ENCODE results near the gene DAZAP1. TPM values are rescaled to one million over a fixed set of nuclear protein-coding genes. Genes with fewer than 3 reads are reported as not detected.

DAZAP1 gene
- total RNA-seq, 4 donors from 2014 or later, result 1.2 to 102 (median 23.8) TPM

DNA sequence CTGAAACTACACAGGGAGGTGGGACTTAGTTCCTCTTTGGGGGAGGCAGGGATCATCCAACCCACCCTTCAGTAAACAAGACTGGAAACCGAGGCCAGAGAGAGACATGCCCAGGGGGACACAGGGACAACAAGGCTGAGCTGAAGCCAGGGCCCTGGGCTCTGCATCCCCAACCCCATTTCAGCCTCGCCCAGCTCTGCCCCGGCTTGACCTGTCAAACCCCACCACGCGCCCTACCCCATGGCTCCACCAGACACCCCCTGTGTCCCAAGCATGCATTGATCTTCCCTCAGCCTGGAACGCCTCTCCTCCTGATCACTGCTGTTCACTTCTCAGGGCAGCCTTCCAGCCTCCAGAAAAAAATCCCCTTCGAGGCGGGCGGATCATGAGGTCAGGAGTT, 40.6 kb downstream of the DAZAP1 start:
- H3K27me3 ChIP-seq, result peaks cover 27 to 47% of the 10 kb centered on the region in 2 donors
- intact Hi-C loops (cut with DNase I; ENCODE audit: low total_unique reads), result no loop called here
- no peaks in the 10 kb centered on the region for H3K36me3 ChIP-seq
- peaks cover 0 to 17% of the 10 kb centered on the region in 2 donors for H3K4me1 ChIP-seq
- H3K9me3 ChIP-seq, result no peaks in the 10 kb centered on the region
- H3K27ac ChIP-seq, result no peak overlapping the region
- H3K4me3 ChIP-seq, result no peak overlapping the region
- no peak for DNase-seq
- no peak for TF ChIP-seq POLR2A (IDR thresholded peaks at IDR 0.05)
- no peak for TF ChIP-seq CTCF (IDR thresholded peaks at IDR 0.05)

GRCh38 chr19:1449467-1450442, 42.4 kb downstream of the DAZAP1 start, which contains the start of gene APC2:
Gene APC2, plus strand, starts transcription at chr19:1450121. Its CDS starts 2,881 bp downstream, at chr19:1453002.
- Histone ChIP-seq H3K36me3 (no peaks in the 10 kb centered on the region), H3K27me3 (peaks cover 37 to 61% of the 10 kb centered on the region in 2 donors), H3K4me1 (peaks cover 0 to 27% of the 10 kb centered on the region in 2 donors), H3K27ac (no peak within 1 kb of the TSS), H3K4me3 (no peak within 1 kb of the TSS), H3K9me3 (no peaks in the 10 kb centered on the region)
- no peak for DNase-seq
- TF ChIP-seq POLR2A (IDR thresholded peaks at IDR 0.05) (no peak), CTCF (IDR thresholded peaks at IDR 0.05) (no peak)
- intact Hi-C loops (cut with DNase I; ENCODE audit: low total_unique reads), result no loop called here

DNA sequence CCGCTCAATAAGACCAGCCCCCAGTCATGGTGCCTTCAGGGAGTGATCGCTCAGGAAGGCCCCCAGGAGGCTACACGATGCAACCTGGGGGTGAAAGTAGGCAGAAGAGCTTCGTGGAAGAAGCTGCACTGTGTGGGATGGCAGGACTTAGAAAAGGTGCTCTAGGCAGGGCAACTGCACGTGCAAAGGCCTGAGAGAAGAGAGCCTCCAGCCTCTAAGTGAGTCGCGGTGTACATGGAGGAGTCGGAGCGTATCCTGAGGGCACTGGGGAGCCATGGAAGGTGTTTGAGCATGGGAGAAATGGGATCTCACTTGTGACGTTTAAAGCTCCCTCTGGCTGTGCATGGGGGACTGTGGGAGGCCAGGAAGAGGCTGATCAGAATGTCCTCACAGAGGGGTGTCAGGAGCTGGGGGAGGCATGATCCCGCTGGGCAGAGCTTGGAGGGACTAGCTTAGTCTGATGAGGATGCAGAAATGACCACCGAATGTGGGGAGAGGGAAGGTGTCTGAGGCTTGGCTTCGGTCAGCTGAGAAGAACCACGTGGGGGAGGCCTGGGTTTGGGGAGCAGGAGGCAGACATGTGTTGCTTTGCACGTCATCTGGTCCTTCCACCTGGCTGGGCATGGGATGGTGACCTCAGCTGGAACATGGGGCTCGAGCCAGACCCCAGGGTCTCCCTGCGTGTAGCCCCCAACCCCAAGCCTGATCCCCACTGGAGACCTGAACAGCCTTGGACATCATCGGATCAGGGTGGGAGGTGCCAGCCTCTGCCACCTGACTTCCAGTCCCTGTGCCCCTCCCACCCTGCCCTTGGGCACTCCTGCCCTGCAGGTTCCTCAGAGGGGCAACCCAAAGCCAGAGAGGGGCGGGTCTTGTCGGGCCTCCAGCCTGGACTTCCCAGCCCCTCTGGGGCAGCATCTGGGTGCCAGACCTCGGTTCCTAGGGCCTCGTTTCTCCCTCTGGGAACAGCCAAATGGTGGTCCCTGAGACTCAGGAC, 43.6 kb downstream of the DAZAP1 start:
- TF ChIP-seq POLR2A (IDR thresholded peaks at IDR 0.05), result no peak
- no peak for TF ChIP-seq CTCF (IDR thresholded peaks at IDR 0.05)
- intact Hi-C loops (cut with DNase I; ENCODE audit: low total_unique reads), result no loop called here
- DNase-seq, result no peak
- Histone ChIP-seq H3K27me3 (peaks cover 42 to 67% of the 10 kb centered on the region in 2 donors), H3K4me1 (peaks cover 0 to 24% of the 10 kb centered on the region in 2 donors), H3K9me3 (no peaks in the 10 kb centered on the region), H3K36me3 (no peaks in the 10 kb centered on the region), H3K4me3 (no peak overlapping the region), H3K27ac (no peak overlapping the region)

GRCh38 chr19:1451916-1452801, 44.8 kb downstream of the DAZAP1 start:
- peaks cover 33 to 68% of the 10 kb centered on the region in 2 donors for H3K27me3 ChIP-seq
- no peak overlapping the region for H3K4me3 ChIP-seq
- peaks cover 0 to 13% of the 10 kb centered on the region in 2 donors for H3K4me1 ChIP-seq
- intact Hi-C loops (cut with DNase I; ENCODE audit: low total_unique reads), result no loop called here
- no peaks in the 10 kb centered on the region for H3K36me3 ChIP-seq
- no peak for DNase-seq
- H3K27ac ChIP-seq, result no peak overlapping the region
- TF ChIP-seq CTCF (IDR thresholded peaks at IDR 0.05) (no peak), POLR2A (IDR thresholded peaks at IDR 0.05) (no peak)
- H3K9me3 ChIP-seq, result no peaks in the 10 kb centered on the region
